GM21529 (cell line): Measurements from ENCODE around the gene GLCE.
A peak's percentile ranks its signal among the peaks of the same experiment; 100 is the strongest.

ENCODE experiments used
- ATAC-seq: cut with Tn5 transposase; IDR thresholded peaks from one replicate; pipeline ENCODE4 v1.9.1; 2021; ENCODE audit not compliant: unreplicated experiment

The GLCE gene

DNA sequence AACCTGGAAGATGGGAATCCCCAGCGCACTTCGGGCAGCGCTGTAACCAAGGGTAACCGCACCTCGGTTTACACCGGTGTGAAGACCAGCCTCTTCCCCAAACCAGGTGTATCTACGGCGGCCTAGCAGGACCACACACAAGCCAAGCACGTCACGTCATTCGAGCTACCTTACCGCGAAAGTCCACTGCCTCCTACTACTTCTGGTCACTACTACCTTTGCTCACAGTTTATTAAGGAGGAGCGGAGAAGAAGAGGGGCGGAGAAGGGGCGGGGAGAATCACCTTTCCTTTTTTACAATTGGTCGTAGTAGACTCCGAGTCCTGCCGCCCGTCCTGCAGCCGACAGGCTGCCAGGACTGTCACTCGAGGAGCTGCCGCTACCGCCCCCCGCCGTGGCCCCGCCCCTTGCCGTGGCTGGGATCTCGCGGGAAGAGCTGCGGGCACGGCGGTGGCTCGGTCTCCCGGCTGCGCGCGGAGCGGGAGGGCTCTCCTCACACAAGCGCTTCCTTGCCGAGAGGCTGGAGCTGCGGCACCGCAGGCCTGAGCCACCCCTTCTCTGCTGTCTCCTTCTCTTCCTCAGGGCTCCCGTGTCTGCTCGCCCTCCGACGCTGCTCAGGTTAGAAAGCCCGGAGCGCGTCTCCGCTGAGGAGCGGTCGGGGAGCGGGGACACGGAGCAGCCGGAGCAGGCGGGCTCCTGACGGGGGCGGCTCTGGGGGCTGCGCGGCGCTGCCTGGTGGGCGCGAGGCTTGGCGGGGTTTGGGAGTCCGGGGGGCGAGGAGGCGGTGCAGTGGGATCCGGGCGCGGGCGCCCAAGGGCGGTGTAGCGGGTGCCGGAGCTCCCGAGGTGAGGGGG lies at the start of gene GLCE:
Gene GLCE (plus strand): TSS at position 495 of the 853 bp plus-strand sequence. CDS start 95,172 bp downstream, outside the sequence.
- peak; percentile 96 for ATAC-seq

DNA sequence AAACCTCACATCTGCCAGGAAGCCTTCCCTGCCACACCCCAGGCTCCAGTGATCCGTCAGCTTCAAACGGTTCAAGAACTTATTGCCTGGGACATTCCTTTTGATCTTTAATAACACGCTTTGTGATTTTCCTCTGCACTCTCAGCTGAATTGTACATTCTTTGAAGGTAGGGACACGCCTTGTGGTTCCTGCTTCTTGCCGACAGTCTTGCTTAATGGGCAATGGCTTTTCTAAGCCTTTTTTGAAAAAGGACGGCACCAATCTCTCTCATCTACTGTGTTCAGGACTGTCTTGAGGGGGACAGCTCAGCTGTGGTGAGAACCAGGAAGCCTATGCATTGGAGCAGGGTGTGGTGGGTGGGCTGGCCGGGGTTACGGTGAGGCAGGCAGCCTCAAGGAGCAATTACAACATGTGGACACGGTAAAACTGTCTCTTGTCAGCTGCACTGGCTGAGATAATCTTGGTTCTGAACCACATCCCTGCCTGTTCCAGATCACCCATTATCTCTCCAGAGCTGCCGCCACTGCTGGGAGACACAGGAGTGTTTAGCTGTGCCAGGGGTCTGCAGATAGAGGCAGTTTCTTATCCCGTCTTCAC lies 46.0 kb upstream of the GLCE start:
- no peak for ATAC-seq

DNA sequence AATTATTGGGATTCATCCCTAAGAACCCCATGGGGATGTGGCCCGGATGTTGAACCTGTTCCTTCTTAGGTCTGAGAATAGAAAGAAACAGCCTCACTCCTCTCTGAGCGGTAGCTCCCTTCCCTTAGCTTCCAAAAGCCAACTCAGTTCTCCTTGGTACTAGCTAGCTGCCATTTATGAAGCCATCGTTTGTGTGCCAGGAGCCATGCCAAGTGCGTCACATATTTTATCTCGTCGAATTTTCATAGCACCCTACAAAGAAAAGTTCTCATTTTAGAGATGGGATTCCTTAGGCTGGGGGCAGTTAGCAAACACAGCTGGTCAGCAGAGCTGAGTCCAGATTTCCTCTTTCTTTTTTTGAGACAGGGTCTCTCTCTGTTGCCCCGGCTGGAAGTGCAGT lies 45.4 kb upstream of the GLCE start:
- no peak for ATAC-seq

DNA sequence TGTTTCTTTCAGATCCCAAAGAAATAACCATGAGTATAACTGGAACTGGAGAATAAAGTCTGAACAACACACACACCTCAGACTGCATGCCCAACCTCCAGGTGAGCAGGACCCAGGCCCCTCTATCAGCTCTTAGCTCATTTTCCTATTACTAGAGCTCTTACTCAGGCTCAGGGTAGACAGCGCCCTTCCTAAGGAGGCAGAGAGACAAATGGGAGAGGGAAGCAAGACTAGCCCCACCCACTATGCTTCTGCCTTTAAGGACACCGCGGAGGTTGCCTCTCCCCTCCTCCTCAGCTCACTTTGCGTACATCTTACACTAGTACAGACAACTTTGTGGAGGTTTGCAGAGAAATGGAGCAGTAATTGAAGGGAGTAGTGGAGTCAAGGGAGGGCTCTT lies 44.0 kb upstream of the GLCE start:
- ATAC-seq = no peak

DNA sequence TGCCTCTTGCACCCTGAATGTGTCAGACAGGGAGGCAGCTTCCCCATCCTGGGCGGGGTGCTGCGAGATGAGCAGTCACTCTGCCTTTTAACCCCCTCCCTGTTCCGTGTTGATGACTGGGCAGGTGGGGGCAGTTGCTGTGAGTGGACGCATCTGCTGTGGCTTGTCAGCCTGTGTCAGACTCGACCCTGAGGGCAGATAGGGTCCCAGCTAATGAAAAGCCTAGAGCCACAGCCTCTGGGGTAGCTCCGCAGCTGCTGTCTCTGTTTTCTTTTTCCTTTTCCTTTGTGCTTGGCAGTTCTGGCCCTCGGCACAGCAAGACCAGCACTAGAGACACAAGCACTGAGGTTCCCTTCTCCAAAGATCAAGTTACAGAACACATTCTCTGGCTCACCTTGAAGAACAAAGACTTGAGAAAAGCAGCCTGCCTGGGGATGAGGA lies 43.0 kb upstream of the GLCE start:
- no peak for ATAC-seq

DNA sequence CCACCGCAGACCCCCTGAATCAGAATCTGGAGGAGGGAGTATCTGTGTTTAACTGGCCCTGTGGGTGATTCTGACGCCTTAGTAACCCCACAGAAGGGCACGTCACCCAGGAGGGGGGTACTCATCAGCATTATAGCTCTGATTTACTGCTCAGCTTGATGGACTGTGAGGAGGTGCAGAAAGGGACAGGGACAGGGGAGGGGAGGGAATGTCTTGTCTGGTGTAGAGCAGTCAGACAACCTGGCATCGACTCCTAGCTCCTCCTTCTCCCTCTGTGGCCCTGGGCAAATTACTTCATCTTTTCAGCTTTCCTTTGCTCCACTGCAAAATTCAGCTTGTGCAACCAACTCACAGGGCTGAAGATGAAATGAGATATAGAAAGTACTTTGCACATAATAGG lies 42.3 kb upstream of the GLCE start:
- no peak for ATAC-seq

DNA sequence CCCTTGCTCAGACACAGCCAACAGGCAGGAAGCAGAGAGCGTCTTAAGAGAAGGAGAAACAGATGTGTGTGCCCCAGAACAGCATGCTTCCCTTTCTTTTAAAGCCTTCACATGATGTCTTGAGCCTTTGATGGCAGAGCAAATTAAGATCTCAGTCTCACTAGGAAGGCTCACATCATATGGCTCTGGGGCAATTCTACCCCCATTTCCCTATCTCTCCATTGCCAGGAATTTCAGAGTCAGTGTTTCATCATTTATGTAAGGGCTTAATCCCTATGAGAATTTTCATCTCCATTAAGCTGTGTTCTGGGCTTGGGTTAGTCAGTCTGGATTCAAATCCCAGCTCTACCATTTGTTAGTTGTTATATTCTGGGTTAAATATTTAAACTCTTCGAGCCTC lies 41.4 kb upstream of the GLCE start:
- ATAC-seq = no peak

DNA sequence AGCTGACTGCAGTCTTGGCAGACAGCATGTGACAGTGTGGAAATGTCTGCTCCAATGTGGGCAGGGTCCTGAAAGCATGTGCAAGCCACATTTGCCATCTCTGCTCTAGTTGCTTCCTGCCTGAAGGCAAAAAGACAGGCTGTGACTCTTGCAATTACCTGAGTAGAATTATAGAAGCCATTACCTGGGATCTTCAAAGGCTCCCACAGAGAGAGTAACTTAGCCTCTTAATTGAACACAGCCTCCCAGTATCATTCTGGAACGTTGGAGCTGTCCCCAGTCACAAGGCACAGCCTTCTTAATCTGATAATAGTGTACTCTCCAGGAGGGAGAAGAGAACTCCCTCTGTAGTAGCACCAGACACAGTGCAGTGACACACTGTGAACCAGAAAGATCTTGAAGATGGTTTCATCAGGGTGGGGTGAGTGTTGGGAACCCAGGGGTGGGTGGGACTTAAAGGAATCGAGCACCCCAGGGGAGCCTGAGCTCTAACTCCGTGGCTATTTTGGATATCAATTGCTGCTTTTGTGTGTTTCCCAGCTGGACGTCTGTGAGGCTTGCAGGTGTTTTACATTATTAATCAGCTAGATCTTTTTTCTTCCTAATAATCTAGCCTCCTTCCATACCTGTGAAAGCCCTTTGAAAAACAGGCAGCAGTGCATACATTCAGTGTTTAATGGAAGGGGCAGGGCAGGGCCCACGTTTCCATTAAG lies 40.6 kb upstream of the GLCE start:
- no peak for ATAC-seq

DNA sequence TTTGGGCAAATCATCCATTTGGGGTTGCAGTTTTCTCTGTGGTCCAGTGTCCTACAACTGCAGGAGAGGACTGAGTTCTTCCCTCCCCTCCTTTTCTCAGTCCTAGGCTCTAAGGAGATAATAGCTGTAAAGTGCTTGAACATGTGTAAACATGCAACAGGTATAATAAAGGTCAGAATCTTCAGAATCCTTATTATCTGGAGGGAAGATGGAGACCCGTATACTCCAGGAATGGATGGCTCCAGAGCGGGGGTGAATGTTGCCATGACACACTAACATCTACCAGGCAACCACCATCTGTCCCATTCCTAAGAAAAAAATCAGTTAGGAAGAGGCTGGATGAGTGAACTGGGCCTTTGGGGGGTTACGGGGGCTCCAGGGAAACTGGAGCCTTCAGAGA lies 39.7 kb upstream of the GLCE start:
- no peak for ATAC-seq

DNA sequence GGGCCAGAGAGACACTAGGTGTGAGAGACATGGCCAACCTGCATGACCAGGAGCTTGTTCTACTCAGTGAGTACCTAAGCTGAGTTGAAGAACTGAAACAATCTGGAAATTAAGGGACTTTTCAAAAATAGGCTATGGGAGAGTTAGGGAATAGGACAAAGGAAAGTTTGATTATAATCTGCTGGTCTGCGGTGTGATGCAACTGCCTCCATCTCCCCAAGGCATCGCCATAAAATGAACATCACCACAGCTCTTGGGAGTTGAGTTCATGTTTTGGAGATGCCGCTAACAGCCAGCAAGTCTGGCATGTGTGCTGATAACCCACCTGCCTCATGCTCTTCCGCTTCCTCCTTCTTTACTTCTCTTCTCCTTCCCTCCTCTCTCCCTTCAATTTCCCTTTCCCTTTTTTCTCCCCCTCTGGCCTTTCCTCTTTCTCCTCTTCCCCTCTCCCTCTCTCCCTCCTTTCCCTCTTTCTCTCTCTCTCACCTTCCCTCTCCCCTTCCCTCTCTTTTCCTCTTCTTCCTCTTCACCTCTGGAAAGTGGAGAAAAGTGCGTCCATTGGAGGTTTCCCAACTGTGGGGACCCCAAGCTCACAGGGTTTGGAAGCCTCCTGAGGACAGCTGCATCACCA lies 39.1 kb upstream of the GLCE start:
- no peak for ATAC-seq

DNA sequence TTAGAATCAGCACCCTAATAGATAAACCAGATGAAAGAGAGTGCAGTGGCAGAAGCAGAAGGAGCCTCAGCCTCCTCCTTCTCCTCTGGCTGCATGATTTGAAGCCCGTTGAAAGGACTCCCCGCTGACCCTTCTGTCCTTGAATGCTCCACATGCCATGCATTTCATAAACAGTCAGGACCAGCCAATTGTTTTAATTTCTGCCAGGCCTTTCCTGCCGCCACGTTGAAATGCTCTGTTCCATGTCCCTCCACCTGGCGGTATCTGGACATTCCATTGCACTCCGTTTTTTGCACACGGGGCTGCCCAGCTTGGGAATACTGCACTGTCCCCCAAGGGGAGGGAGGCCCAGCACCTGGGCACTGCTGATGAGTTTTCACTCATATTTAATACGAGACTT lies 35.2 kb upstream of the GLCE start:
- ATAC-seq = no peak

DNA sequence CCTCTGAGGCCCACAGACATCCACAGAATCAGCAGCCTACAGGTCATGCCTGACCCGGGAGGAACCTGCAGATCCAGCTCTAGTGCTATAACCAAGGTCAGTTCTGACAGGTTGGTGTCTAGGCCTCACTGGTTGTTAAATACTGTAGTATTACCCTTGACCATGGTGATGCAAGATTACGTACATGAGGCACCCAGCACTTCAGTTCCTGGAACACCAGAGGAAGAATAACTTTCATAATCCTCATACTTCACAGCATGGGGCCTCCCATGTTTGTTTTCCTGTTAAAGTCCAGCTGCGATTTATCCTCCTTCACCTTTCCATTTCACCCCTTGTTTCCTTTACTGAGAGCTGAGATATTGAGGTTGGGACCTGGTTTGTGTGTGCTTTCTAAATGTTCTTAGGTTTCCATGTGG lies 34.4 kb upstream of the GLCE start:
- ATAC-seq = no peak

DNA sequence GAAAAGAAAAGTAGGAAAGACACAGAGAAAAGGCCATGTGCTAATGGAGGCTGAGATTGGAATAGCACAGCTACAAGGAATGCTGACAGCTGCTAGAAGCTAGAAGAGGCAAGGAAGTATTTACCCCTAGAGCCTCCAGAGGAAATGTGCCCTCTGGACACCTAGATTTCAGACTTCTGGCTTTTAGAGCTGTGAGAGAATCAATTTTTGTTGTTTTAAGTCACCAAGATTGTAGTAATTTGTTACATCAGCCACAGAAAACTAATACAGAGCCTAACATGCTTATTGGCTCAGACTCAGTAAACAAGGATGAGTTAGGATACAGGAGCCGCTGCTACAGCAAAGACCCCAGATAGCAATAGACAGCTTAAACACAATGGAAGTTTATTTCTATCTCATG lies 33.1 kb upstream of the GLCE start:
- no peak for ATAC-seq

DNA sequence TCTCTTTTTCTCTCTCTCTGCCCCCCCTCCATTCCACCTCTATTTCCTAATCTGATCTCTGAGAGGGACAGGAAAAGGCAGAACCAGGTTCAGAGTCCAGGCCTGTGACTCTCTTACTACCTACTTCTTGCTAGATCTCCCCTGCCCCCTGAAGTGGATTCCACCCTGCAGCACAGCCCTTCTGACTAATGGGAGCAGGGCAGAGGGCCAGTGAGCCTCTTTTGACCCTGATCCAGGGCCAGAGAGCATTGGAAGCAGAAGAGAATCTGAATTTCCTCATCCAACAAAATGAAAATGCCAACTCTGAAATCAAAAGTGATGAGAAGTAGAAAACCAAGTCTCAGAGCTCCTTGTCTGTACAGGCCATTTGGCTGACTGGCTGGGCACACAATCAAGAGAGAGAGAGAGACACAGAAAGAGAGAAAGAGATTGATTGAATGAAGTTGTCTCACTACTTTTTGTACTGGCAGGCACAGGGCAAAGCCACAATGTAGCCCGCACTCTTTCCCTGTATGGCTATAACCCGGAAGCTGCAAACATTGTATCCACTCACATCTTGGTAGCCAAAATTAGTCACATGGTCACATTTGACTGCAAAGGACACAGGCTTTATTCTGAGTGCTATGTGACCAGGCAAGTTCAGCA lies 31.6 kb upstream of the GLCE start:
- no peak for ATAC-seq

DNA sequence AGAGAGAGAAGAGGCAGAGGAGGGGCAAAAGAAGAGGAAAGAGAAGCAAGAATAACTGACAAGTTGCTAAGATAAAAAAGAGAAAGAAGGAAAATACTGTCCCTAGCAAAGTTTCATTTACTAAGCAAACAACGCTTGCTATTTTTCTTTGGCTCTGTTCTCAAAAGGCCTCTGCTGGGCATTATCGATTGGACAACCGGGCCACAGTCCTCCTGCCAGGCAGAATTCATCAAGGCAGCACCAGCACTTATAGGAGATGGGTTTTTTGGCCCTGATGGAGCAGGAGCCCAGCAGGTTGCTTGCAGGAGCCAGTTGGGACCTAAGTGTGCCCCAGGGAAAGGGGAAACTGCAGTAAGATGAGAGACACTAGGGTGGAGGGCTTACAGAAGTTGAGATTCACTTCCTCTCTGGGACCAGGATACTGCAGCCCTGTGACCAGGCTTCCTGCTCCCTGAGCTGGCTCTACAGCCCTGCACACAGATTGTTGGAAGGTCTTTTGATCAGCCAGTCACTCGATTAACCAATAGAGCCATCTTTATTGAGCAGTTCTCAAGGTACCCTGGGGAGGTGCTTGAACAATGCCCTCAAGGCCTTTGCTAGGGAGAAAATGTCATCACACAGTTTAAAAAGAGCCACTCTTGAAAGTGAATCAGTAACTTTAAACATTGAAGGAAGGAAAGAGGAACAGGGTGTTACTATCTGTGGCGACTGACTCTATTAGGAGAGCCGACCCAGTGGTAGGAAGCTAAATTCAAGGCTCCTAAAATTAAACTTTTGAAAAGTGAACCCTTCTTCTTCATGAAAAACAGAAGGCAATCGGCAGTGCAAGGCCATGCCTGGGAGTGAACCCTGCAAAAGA lies 28.8 kb upstream of the GLCE start:
- no peak for ATAC-seq

DNA sequence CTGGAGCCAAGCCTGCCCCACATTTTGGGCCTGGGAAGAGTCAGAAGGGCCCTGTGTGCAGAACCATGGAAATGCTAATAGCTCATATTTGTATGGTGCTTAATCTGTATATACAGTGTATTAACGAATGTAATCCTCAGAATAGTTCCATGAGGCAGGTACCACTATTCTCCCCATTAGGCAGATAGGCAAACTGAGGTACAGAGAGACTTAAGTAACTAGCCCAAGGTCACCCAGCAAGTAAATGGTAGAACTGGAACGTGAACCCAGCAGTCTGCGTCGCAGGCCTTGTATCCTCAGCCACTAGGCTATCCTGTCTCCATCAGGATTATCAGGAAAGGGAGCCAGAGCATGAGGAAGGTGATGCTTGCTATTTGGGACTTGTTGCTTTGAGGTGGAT lies 28.0 kb upstream of the GLCE start:
- no peak for ATAC-seq

DNA sequence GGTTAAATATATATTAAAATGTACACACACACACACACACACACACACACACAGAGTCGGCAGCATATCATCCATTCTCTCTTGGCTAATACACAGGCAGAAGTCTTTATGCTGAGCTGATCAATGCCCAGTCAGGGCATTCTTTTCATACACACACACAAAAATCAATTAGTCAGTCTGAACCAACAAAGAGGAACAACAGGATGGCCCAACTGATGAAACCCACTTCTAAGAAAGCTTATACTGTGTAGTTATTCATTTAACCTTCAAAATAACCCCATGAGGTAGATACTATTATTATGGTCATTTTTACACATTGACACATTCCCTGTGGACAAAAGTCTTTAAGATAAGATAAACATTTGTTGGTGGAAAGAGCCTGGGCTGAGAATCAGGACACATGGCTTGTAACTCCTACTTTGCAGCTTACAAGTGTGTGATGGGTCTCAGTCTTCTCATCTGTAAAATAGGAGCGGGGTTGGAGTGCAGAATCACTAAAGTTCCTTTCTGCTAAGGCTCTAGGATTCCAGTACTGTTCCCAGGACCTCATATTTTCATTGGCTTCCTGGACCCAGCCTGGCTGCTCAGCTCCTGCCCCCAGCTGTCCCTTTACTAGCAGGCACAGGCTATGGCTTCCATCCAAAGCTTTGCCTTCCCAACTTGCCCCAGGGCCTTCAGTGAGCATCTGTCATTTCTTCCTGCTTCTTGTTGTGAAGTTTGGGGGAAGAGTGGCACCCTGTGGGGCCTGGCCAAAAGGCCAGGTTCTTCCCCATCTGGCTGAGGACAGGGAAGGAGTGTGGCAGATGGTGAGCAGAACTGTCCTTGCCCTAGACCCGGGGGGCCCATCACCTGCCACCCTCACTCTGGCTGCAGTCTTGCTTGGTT lies 27.2 kb upstream of the GLCE start:
- no peak for ATAC-seq

DNA sequence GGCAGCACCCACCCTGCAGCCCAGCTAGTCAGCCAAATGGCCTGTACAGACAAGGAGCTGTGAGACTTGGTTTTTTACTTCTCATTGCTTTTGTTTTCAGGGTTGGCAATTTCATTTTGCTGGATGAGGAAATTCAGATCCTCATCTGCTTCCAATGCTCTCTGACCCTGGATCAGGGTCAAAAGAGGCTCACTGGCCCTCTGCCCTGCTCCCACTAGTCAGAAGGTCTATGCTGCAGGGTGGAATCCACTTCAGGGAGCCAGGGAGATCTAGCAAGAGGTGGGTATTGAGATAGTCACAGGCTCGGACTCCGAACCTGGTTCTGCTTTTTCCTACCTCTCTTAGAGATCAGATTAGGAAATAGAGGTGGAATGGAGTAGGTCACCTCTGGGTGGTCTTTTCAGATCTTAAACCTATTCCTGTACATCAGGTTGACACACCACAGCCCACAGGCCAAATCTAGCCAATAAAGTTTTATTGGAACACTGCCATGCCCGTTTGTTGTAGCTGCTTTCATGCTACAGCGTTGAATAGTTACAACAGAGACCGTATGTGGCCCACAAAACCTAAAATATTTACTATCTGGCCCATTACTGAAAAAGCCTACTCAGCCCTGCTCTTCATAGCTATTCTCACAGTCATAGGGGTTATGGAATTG lies 26.4 kb upstream of the GLCE start:
- no peak for ATAC-seq

DNA sequence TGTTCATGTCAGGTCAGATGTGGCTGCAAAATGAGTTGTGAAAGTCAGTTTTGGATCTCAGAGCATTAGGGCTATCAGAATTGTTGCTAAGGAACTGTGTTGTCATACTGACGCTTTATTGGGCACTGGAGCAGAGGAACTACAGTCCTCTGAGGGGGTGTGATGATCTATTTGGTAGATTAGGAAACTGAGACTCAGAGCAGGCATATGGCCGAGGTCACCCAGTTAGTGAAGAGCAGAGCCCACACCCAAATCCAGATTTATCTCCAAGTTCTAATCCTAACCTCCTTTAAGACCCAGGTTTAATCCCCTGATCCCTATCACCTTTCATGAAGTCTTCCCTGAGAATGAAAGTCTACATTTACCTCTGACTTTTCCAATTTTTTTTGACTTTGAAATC lies 25.6 kb upstream of the GLCE start:
- ATAC-seq = no peak
